Activated CD4-positive, alpha-beta T cell treated with anti-CD3 and anti-CD28 coated beads, Interleukin-2, amount 50 U/mL, for 1 hour (primary cell): Measurements from ENCODE around the gene STK4.
"Not testable (repeated sequence)": the region's sequence is repeated elsewhere in the genome, so short reads cannot be mapped to it uniquely, and the experiment has no call there.

ENCODE experiments used
- DNase-seq: peaks from one replicate; pipeline ENCODE4 v3.0.0-alpha.2; 2020

The STK4 gene

GRCh38 chr20:44990425-44990824 lies 24.1 kb downstream of the STK4 start:
- DNase-seq, result no peak

- no peak for DNase-seq
Observed at GRCh38 chr20:44990957-44991356, 24.6 kb downstream of the STK4 start.

GRCh38 chr20:44993343-44993742 lies 27.0 kb downstream of the STK4 start:
- no peak for DNase-seq

- DNase-seq, result no peak
Observed at GRCh38 chr20:44997171-44997570, 30.9 kb downstream of the STK4 start.

- DNase-seq, result no peak
Observed at GRCh38 chr20:44997668-44998067, 31.4 kb downstream of the STK4 start.

GRCh38 chr20:45008521-45009049 lies 42.3 kb downstream of the STK4 start:
- DNase-seq, result no peak

GRCh38 chr20:45010399-45010828 lies 44.1 kb downstream of the STK4 start:
- no peak for DNase-seq

GRCh38 chr20:45011108-45011526 lies 44.8 kb downstream of the STK4 start:
- DNase-seq, result peak; percentile 53

GRCh38 chr20:45012682-45013302 lies 46.5 kb downstream of the STK4 start:
- DNase-seq, result no peak

GRCh38 chr20:45014131-45014530 lies 47.8 kb downstream of the STK4 start:
- not testable (repeated sequence) for DNase-seq

GRCh38 chr20:45014671-45015415 lies 48.5 kb downstream of the STK4 start:
- no peak for DNase-seq

- DNase-seq, result no peak
Observed at GRCh38 chr20:45016089-45016671, 49.9 kb downstream of the STK4 start.

- DNase-seq, result no peak
Observed at GRCh38 chr20:45017281-45017680, 51.0 kb downstream of the STK4 start.

GRCh38 chr20:45017857-45018256 lies 51.5 kb downstream of the STK4 start:
- DNase-seq, result no peak

- DNase-seq, result no peak
Observed at GRCh38 chr20:45019027-45019761, 52.9 kb downstream of the STK4 start.

- DNase-seq, result no peak
Observed at GRCh38 chr20:45019762-45020123, 53.4 kb downstream of the STK4 start.

GRCh38 chr20:45020236-45020886 lies 54.0 kb downstream of the STK4 start:
- no peak for DNase-seq

GRCh38 chr20:45021631-45022030 lies 55.3 kb downstream of the STK4 start:
- DNase-seq, result no peak

- DNase-seq, result not testable (repeated sequence)
Observed at GRCh38 chr20:45023140-45023539, 56.8 kb downstream of the STK4 start.

GRCh38 chr20:45028424-45029136 lies 62.3 kb downstream of the STK4 start:
- no peak for DNase-seq

GRCh38 chr20:45029884-45030283 lies 63.6 kb downstream of the STK4 start:
- DNase-seq, result no peak

GRCh38 chr20:45032276-45032675 lies 66.0 kb downstream of the STK4 start:
- DNase-seq, result no peak
